HEK293T (cell line): Measurements from ENCODE around the gene JAZF1.

Experiments used
- BHLHE40 ChIP-seq: fragments of 450-650 bp; IDR thresholded peaks from 2 replicates; pipeline ENCODE4 v1.6.1; 2016; ENCODE audit warnings: mild to moderate bottlenecking, moderate library complexity, borderline replicate concordance
- FOXM1 ChIP-seq: fragments of 450-650 bp; IDR thresholded peaks from 2 replicates; pipeline ENCODE4 v1.6.1; 2017; ENCODE audit warnings: mild to moderate bottlenecking, borderline replicate concordance
- NFRKB ChIP-seq: fragments of 450-650 bp; IDR thresholded peaks from 2 replicates; pipeline ENCODE4 v1.6.1; 2016; ENCODE audit warnings: mild to moderate bottlenecking, moderate library complexity
- PKNOX1 ChIP-seq: fragments of 450-650 bp; IDR thresholded peaks from 2 replicates; pipeline ENCODE4 v1.6.1; 2016
- SUZ12 ChIP-seq: fragments of 450-650 bp; IDR thresholded peaks from 2 replicates; pipeline ENCODE4 v1.6.1; 2016; ENCODE audit warnings: mild to moderate bottlenecking
- TARDBP ChIP-seq: fragments of 450-650 bp; IDR thresholded peaks from 2 replicates; pipeline ENCODE4 v1.6.1; 2016

GRCh38 chr7:28207486-28208158 lies 27.0 kb upstream of the JAZF1 start:
- TF ChIP-seq BHLHE40, result no peak
- TF ChIP-seq SUZ12, result no peak
- TF ChIP-seq FOXM1, result no peak
- no peak for TF ChIP-seq NFRKB
- TF ChIP-seq PKNOX1, result no peak
- no peak for TF ChIP-seq TARDBP
